HL-60 (cell line): ENCODE data around the gene ACO2.

ENCODE experiments used
- DNase-seq, 2 experiments: peaks; one replicate each; pipeline ENCODE4 v3.0.0-alpha.2; 2010 to 2020; ENCODE audit warnings: low read depth in 1 of 2, low spot score in 1 of 2
- H3K27ac ChIP-seq: fragments of 250-450 bp; sonication (Bioruptor Pico); replicated peaks from 2 replicates; pipeline ENCODE4 v1.5.1; 2020; ENCODE audit warnings: mild to moderate bottlenecking, moderate library complexity
- H3K27me3 ChIP-seq: fragments of 250-450 bp; sonication (Bioruptor Pico); 2 replicates; pipeline ENCODE4 v1.5.1; 2021; ENCODE audit warnings: mild to moderate bottlenecking, moderate library complexity; ENCODE audit not compliant: insufficient read depth, poor library complexity, severe bottlenecking
- H3K4me3 ChIP-seq: replicated peaks from 2 replicates; pipeline ENCODE4 v1.5.1; 2011; ENCODE audit warnings: mild to moderate bottlenecking, control low read depth, low read length; ENCODE audit not compliant: insufficient read depth
- CTCF ChIP-seq: IDR thresholded peaks from one replicate; pipeline ENCODE4 v1.5.1; 2011; ENCODE audit warnings: low read length, control low read depth, inconsistent platforms; ENCODE audit not compliant: insufficient read depth
- GABPA ChIP-seq: IDR thresholded peaks from 2 replicates; pipeline ENCODE4 v1.6.1; 2012; ENCODE audit warnings: low read depth
- POLR2AphosphoS5 ChIP-seq: IDR thresholded peaks from 2 replicates; pipeline ENCODE4 v1.6.1; 2012; ENCODE audit warnings: low read depth
- REST ChIP-seq: IDR thresholded peaks from 2 replicates; pipeline ENCODE4 v1.6.1; 2012; ENCODE audit warnings: low read depth; ENCODE audit not compliant: insufficient replicate concordance
- SPI1 ChIP-seq: IDR thresholded peaks from 2 replicates; pipeline ENCODE4 v1.6.1; 2012; ENCODE audit warnings: low read depth, mild to moderate bottlenecking, borderline replicate concordance

Gene ACO2

DNA sequence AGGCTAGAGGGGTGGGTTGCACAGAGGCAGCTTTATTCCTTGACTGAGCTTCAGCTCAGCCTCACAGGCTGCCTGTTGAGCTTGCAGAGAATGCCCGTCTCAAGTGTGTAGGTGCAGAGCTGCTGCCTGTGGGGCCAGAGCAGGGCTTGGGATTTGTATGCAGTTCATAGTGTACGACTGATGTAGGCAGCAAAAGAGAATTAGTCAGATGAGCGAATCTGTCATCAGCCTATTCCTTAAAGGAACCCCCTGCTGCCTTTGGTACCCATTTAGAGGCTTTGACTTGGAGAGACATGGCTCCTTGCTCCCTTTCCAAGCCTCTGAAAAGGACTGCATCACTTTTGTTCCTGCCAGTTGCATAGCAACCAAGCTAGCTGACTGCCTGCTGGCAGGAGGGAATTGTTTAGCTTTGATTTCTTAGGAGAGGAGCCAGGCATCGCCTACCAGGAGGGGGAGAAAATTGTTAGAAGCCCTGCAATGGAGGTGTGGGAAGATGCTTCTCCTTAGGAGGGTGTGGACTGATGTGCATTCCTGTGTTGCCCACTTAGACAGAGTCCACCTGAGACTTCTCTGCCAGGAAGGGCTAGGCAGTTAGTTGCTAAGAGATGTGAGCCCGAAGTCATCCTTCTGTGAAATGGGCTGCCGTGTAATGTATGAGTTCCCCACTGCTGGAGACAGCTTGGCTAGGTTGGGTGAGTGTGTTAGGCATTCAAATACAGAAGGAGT is 10.9 kb downstream of the ACO2 start:
- no peak for TF ChIP-seq POLR2AphosphoS5
- TF ChIP-seq CTCF: no peak
- no peak for TF ChIP-seq REST
- no peak for TF ChIP-seq GABPA
- no peak for TF ChIP-seq SPI1
- Histone ChIP-seq H3K27ac (no peak overlapping the region), H3K27me3 (no peaks in the 10 kb centered on the region), H3K4me3 (no peak overlapping the region)
- no peak for DNase-seq

GRCh38 chr22:41480397-41480735 is 11.4 kb downstream of the ACO2 start:
- Histone ChIP-seq H3K4me3 (no peak overlapping the region), H3K27ac (no peak overlapping the region), H3K27me3 (no peaks in the 10 kb centered on the region)
- DNase-seq: no peak
- TF ChIP-seq CTCF: no peak
- no peak for TF ChIP-seq GABPA
- no peak for TF ChIP-seq SPI1
- no peak for TF ChIP-seq POLR2AphosphoS5
- no peak for TF ChIP-seq REST

DNA sequence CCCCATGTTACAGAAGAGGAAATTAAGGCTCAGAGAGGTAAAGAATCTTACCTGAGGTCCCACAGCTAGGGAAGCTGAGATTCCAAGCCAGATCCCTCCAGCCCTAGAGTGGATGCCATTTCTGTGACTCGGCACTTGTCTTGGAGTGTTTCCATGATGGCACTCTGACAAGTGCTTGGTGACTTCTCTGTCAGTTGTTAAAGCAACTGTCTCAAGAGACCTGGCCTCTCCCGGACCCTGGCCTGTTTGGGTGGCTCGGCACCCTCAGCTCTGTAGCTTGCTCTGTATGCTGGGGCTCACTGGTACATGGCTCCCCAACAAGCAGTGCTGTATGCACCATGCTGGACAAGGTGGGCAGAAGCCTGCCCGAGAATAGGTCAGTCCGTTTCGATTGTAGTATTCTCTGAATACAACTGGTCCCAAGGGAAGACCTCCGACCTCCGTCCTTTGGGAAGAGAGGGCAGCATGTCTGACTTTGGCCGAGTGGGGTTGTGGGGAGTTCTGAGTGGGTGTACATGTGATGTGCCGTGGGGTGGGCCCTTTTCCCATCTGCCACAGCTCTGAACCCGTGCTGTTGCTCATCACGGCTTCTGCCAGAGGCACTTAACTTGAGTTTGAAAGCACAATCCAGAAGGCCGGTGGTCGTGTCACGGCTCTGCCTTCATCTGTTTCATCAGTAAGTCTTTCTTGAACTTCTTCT is 12.4 kb downstream of the ACO2 start:
- no peaks in the 10 kb centered on the region for H3K27me3 ChIP-seq
- no peak overlapping the region for H3K27ac ChIP-seq
- no peak for TF ChIP-seq SPI1
- TF ChIP-seq CTCF: no peak
- no peak for TF ChIP-seq POLR2AphosphoS5
- no peak for TF ChIP-seq REST
- no peak for TF ChIP-seq GABPA
- DNase-seq: no peak
- H3K4me3 ChIP-seq: no peak overlapping the region
